Common myeloid progenitor, CD34-positive (primary cell): ENCODE measurements around the gene SASH1.

Experiments
- CTCF ChIA-PET: fragments of 350-600 bp; sonication (Branson Sonifier 250); formaldehyde crosslinking; loops from one replicate; lab custom pipeline; 2021; ENCODE audit warnings: antibody characterized with exemption; lab: Charles Lee
- POLR2A ChIA-PET: fragments of 350-600 bp; sonication (Branson Sonifier 250); formaldehyde crosslinking; loops from one replicate; lab custom pipeline; 2021; ENCODE audit warnings: antibody characterized with exemption; lab: Charles Lee
- DNase-seq, 3 donors: peaks; one replicate each; pipeline versions ENCODE4 v3.0.0 to v3.0.0-alpha.2; 2013
- H3K27ac ChIP-seq, 2 experiments: 1 replicate in 1 of 2; 2 replicates in 1 of 2; pipeline ENCODE4 v1.7.0; 2013; ENCODE audit warnings: inconsistent platforms in 2 of 2, low read length in 2 of 2, mild to moderate bottlenecking in 2 of 2, low read depth in 1 of 2, moderate library complexity in 1 of 2; ENCODE audit not compliant: severe bottlenecking in 2 of 2, insufficient read depth in 1 of 2, poor library complexity in 1 of 2
- H3K27me3 ChIP-seq, 5 experiments: replicated peaks in 2 of 5; 1 replicate in 3 of 5; 2 replicates in 2 of 5; pipeline versions ENCODE4 v1.6.1 to v1.7.0; 2013; ENCODE audit warnings: low read length in 4 of 5, mild to moderate bottlenecking in 2 of 5, moderate library complexity in 2 of 5, inconsistent platforms in 1 of 5; ENCODE audit not compliant: insufficient read depth in 5 of 5, control insufficient read depth in 4 of 5
- H3K36me3 ChIP-seq, 4 experiments: 1 replicate in 2 of 4; 2 replicates in 2 of 4; pipeline versions ENCODE4 v1.6.1 to v1.7.0; 2013; ENCODE audit warnings: low read length in 3 of 4, control low read depth in 1 of 4, mild to moderate bottlenecking in 1 of 4; ENCODE audit not compliant: control insufficient read depth in 4 of 4, insufficient read depth in 4 of 4
- H3K4me1 ChIP-seq, 4 experiments: 1 replicate in 3 of 4; 2 replicates in 1 of 4; pipeline versions ENCODE4 v1.6.1 to v1.7.1; 2013; ENCODE audit warnings: low read length in 3 of 4, mild to moderate bottlenecking in 3 of 4, control low read depth in 1 of 4, inconsistent platforms in 1 of 4, moderate library complexity in 1 of 4; ENCODE audit not compliant: control insufficient read depth in 4 of 4, insufficient read depth in 4 of 4; ENCODE audit errors: control extremely low read depth in 1 of 4
- H3K4me3 ChIP-seq, 7 experiments: 1 replicate in 4 of 7; 2 replicates in 3 of 7; pipeline versions ENCODE4 v1.5.1 to v1.7.0; 2013; ENCODE audit warnings: mild to moderate bottlenecking in 7 of 7, low read length in 6 of 7, moderate library complexity in 6 of 7, inconsistent platforms in 2 of 7, low read depth in 2 of 7, control low read depth in 1 of 7; ENCODE audit not compliant: insufficient read depth in 4 of 7, control insufficient read depth in 1 of 7; ENCODE audit errors: extremely low read depth in 1 of 7
- H3K9me3 ChIP-seq, 5 experiments: 1 replicate in 4 of 5; 2 replicates in 1 of 5; pipeline versions ENCODE4 v1.6.1 to v1.7.1; 2013; ENCODE audit warnings: low read length in 4 of 5, mild to moderate bottlenecking in 2 of 5, inconsistent platforms in 1 of 5, low read depth in 1 of 5, moderate library complexity in 1 of 5; ENCODE audit not compliant: control insufficient read depth in 4 of 5, insufficient read depth in 2 of 5; ENCODE audit errors: control extremely low read depth in 1 of 5
- WGBS: methylation state at CpG from one replicate; pipeline ENCODE4 v1.1.5; 2013; ENCODE audit not compliant: insufficient coverage; 5-methylcytosine and 5-hydroxymethylcytosine counted together

The SASH1 gene

GRCh38 chr6:148343047-148343782, 577 bp downstream of the SASH1 start:
- Histone ChIP-seq H3K4me1 (peaks cover 0 to 13% (median 10%) of the 10 kb centered on the region in 4 experiments), H3K27me3 (peaks cover 8 to 84% (median 43%) of the 10 kb centered on the region in 5 experiments), H3K4me3 (peak overlapping the region in 4 of 7 experiments; percentile 37 to 70 (median 57)), H3K27ac (no peak overlapping the region), H3K36me3 (no peaks in the 10 kb centered on the region), H3K9me3 (no peaks in the 10 kb centered on the region)
- no peak for DNase-seq
- POLR2A ChIA-PET, result interaction anchor here (0.8 kb wide), 1 partner anchor 24 kb away, joined by 3 read pairs; no protein-coding TSS in a partner anchor
- CTCF ChIA-PET, result no interaction called here
- WGBS, result 5% methylated on average over 28 of the region's 34 CpGs

GRCh38 chr6:148345176-148345575, 2.5 kb downstream of the SASH1 start:
- no peak overlapping the region for H3K27ac ChIP-seq
- peaks cover 0 to 13% (median 10%) of the 10 kb centered on the region in 4 experiments for H3K4me1 ChIP-seq
- H3K4me3 ChIP-seq, result no peak overlapping the region
- ChIA-PET POLR2A (no interaction called here), CTCF (no interaction called here)
- no peaks in the 10 kb centered on the region for H3K36me3 ChIP-seq
- WGBS, result 50% methylated on average over 1 of the region's 1 CpG
- DNase-seq, result no peak
- no peaks in the 10 kb centered on the region for H3K9me3 ChIP-seq
- peaks cover 8 to 87% (median 46%) of the 10 kb centered on the region in 5 experiments for H3K27me3 ChIP-seq

GRCh38 chr6:148345578-148345977, 2.9 kb downstream of the SASH1 start:
- no peak overlapping the region for H3K27ac ChIP-seq
- POLR2A ChIA-PET, result no interaction called here
- peaks cover 7 to 89% (median 45%) of the 10 kb centered on the region in 5 experiments for H3K27me3 ChIP-seq
- H3K9me3 ChIP-seq, result no peaks in the 10 kb centered on the region
- WGBS, result 78% methylated on average over 2 of the region's 4 CpGs
- peaks cover 0 to 13% (median 10%) of the 10 kb centered on the region in 4 experiments for H3K4me1 ChIP-seq
- H3K36me3 ChIP-seq, result no peaks in the 10 kb centered on the region
- no peak overlapping the region for H3K4me3 ChIP-seq
- CTCF ChIA-PET, result no interaction called here
- DNase-seq, result no peak

- no peak overlapping the region for H3K4me3 ChIP-seq
- CTCF ChIA-PET, result no interaction called here
- peaks cover 0 to 13% (median 10%) of the 10 kb centered on the region in 4 experiments for H3K4me1 ChIP-seq
- POLR2A ChIA-PET, result no interaction called here
- no peak for DNase-seq
- WGBS, result 92% methylated on average over 3 of the region's 6 CpGs
- H3K27me3 ChIP-seq, result peaks cover under 1 to 87% (median 43%) of the 10 kb centered on the region in 5 experiments
- no peak overlapping the region for H3K27ac ChIP-seq
- H3K9me3 ChIP-seq, result no peaks in the 10 kb centered on the region
- H3K36me3 ChIP-seq, result no peaks in the 10 kb centered on the region
Observed at GRCh38 chr6:148346681-148347440, 4.2 kb downstream of the SASH1 start.

GRCh38 chr6:148347441-148348054, 4.9 kb downstream of the SASH1 start:
- ChIA-PET CTCF (no interaction called here), POLR2A (no interaction called here)
- no peak overlapping the region for H3K27ac ChIP-seq
- H3K27me3 ChIP-seq, result peaks cover 0 to 83% (median 36%) of the 10 kb centered on the region in 5 experiments
- H3K4me3 ChIP-seq, result no peak overlapping the region
- H3K4me1 ChIP-seq, result peaks cover 0 to 6% (median 3%) of the 10 kb centered on the region in 4 experiments
- H3K9me3 ChIP-seq, result no peaks in the 10 kb centered on the region
- DNase-seq, result no peak
- 100% methylated on average over 1 of the region's 4 CpGs for WGBS
- H3K36me3 ChIP-seq, result no peaks in the 10 kb centered on the region

- DNase-seq, result no peak
- CTCF ChIA-PET, result no interaction called here
- 100% methylated on average over 2 of the region's 3 CpGs for WGBS
- no peaks in the 10 kb centered on the region for H3K36me3 ChIP-seq
- H3K4me1 ChIP-seq, result no peaks in the 10 kb centered on the region
- H3K9me3 ChIP-seq, result no peaks in the 10 kb centered on the region
- no peak overlapping the region for H3K4me3 ChIP-seq
- peaks cover 0 to 76% (median 31%) of the 10 kb centered on the region in 5 experiments for H3K27me3 ChIP-seq
- H3K27ac ChIP-seq, result no peak overlapping the region
- POLR2A ChIA-PET, result no interaction called here
Observed at GRCh38 chr6:148348335-148348734, 5.7 kb downstream of the SASH1 start.
